GM21717 (cell line): ENCODE results near the gene B3GAT2.

Experiments used
- ATAC-seq: cut with Tn5 transposase; IDR thresholded peaks from one replicate; pipeline ENCODE4 v1.9.1; 2021; ENCODE audit warnings: mild to moderate bottlenecking, moderate library complexity; ENCODE audit not compliant: unreplicated experiment

Gene B3GAT2

DNA sequence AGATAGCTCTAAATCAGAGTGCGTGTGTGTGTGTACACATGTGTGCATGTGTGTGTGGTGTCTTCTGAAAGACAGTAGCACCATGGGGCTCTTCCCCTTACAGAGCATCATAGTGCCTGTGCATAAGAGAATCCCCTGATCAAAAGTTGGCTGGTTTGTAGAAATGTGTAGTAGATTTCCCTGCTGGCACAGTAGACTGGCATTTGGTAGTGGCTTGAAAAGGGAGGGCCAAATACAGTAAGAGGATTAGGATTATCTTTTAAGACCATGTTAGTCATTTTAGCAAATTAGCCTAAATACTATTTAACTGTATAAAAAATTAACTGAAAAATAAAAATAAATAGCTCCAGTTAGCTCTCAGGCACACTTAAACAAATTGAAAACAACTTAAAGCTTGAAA is 112.6 kb downstream of the B3GAT2 start:
- no peak for ATAC-seq

DNA sequence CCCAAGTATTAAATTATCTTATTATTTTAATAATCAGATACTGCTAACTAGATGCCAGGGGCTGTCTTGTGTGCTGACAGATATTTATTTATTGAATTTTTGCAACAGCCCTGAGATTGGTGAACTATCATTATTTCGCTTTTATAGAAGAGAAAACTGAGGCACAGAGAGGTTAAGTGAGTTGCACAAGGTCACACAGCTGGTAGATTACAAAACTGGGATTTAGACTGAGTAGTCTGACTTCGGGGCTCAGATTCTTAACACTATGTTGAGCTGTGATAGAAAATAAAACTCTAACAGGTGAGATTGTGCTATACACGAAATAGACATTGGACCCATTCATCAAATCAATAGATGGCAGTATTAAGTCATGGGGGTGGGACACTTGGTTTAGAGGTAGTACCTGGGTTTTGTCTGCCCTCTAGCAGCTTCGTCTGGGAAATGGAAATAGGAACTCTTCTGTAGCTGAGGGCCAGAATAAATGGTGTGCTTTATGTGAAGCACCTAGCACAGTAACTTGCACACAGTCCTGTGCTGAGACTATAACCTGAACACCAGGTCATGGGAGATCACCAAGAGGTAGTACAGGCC is 113.4 kb downstream of the B3GAT2 start:
- ATAC-seq, result no peak

DNA sequence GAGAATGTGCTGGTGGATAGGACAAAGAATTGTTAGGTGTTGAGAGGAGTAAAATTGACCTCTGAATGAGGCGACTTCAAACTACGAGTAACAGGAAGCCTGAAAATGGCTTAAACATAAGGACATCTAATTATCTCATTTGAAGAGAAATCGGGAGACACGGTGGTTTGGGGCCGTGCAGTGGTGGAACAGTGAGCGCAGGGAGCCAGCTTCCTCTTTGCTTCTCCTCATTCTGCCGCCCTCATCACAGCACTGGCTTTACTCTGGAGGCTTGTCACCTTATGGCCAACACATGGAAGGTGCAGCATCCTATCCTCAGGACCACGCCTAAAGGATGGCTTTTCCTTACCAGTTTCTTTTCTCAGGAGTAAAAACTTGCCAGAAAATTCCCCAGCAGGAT is 114.3 kb downstream of the B3GAT2 start:
- ATAC-seq, result no peak

DNA sequence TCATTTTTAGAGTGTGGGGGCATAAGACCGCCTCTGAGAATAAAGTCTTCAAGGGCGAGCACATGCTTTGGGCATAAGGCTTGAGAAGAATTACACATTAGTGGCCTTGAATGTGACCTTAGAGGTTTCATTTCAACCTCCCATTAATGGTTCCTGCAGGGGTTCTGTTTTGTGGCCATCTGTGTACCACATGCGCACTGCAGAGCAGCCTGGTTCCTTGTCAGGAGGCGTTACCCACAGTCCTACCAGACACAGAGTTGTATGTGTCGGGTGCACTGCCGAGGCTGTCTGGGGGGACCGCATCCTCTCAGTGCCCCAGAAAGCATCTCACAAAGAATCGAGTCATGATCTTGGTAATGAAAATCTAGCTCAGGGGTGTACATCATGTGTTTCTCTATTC is 115.7 kb downstream of the B3GAT2 start:
- ATAC-seq, result no peak

DNA sequence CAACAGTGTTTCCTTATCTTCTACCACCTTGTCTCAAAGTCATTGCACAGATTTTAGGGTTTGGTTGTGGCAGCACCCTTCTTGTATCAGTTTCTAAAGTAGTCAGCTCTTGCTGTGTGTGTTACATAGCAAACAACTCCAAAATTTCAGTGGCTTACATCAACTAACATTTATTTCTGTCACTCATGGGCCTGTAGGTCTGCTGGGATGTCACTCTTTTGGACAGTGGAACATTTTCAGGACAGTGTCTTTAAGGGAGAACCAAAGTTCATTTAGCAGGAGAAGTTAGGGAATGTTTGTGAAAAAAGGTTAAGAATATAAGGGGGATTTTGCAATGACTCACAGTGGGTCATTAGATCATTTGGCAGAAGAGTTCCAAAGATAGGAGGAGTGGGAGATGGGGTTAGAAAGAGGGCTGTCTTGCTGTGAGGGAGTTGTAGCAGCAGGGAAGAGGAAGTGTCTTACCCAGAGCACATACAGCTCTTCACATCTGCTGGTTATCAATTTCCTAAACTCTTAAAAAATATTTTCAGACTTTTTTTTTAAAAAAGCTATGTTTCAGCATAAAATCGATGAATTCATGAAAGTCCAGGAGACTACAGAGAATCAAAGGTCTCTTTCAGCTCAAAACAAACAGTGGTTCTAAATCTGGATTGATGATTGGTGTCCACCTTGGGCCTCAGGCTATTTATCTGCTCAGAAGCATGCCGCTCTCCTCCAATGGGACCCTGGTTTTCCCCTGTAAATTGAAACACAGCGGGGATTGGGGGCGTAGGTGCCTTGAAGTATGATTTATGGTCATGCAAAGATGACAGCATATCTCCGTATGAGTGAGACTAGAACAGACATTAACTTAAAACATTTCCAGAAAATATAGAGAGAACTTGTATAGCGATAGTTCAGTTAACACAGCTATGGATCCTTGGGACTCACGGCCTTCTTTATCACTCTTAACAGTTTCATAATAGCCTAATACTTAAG is 117.3 kb downstream of the B3GAT2 start:
- ATAC-seq, result peak; percentile 67

DNA sequence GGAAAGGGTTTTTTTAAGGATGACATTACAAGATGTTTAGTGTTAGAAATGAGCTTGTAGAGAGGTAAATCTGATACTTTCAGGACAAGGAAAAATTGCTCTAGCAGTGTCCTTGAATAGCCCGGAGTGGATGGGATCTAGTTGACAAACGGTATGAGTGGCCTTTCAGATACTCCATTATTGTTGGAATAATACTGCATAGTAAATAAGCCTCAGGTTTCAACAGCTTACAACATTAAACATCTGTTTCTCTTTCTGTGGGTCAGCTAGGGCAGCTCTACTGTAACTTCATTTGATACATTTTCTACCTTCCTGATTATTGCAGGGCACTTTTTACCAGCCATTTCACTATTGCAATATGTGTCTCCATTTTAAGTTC is 118.0 kb downstream of the B3GAT2 start:
- ATAC-seq, result no peak

DNA sequence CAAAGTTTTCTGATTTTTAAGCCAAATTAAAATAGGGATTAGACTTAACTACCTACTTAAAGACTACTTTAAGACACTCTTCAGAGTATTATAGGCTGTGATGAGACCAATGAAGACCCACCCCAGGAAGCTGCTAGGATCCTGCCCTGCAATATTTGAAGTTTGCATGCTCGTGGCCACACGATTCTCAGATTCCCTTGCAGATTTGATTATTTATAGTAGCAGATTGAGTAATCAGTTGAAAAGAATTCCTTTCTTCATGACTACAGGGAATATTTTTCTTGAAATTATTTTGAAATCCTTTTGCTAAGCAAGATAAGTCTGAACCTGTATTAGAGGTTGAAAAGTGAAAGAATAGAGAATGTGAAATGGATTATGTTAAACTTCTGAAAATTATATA is 122.3 kb downstream of the B3GAT2 start:
- ATAC-seq, result no peak

DNA sequence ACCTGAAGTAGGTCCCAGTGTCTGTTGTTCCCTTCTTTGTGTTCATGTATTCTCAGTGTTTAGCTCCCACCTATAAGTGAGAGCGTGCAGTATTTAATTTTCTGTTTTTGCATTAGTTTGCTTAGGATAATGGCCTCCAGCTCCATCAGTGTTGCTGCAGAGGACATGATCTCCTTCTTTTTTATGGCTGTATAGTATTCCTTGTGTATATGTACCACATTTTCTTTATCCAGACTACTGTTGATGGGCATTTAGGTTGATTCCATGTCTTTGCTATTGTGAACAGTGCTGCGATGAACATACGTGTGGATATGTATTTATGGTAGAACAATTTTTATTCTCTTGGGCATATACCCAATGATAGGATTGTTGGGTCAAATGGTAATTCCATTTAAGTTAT is 125.4 kb downstream of the B3GAT2 start:
- no peak for ATAC-seq

DNA sequence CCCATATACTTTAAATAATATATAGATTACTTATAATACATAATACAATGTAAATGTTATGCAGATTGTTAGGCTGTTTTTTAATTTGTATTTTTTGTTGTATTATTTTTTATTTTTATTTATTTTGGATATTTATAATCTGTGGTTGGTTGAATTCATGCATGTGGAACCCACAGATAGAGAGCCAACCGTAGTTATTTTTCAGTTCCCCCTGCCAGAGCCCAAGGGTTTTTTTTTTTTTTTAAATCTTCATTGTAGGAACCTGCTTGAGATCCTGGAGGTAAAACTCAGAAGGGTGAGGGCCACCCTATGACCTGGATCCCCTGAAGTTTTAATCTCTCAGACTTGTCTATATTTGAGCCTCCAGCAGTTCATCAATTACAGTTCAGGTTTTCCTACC is 133.2 kb downstream of the B3GAT2 start:
- ATAC-seq, result no peak

DNA sequence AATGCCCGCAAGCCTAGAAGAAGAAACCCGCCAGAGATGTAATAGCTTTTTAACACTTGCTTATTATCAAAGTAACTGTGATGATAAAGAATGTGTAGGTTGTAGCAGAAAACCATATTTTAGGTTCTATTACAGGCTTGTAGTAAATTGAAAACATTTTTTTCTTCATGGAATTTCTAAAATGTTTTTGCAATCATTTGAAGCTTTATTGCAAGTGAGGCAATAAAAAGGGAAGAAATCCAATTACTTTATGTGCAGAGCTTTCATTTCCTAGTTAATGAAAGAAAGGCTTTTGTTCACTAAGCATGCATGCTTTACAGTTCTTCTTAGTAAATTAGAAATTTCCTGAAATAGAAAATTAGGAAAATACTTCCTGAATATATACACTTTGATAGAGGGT is 135.1 kb downstream of the B3GAT2 start:
- no peak for ATAC-seq

DNA sequence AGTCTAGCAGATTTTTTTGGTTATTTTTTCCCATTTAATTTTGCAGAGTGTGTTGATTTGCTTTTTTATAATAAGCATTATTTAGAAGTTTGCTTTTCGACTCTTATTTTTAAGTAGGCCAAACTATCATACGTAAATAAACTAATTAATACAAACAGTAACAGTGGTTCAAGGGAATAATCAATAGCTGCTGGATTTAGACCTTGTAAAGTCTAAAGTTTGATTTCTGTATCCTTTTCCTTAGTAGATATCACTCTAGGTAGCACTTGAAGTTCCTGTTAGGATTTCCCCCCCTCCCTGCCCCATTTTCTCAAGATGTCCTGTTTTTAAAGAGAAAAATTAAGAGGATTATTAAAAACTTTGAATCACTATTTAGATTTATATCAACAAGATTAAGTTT is 136.1 kb downstream of the B3GAT2 start:
- no peak for ATAC-seq

DNA sequence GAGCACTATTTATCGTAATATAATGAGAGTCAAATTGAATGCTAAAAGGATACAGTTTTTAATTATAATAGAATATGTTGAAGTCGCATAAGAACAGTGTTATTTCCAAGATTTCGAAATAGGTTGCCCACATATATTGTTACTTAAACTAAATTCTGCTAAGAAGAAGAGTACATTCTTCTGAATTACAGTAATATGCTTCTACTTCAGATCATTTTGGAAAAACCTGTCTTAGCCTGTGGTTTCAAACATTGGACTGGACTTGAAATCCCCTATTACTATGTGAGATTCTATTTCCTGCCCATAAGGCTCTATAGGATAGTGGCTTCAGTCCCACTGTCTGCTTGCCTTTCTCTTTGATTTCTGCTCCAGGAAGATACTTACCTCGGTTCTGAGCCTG is 137.2 kb downstream of the B3GAT2 start:
- ATAC-seq, result no peak

DNA sequence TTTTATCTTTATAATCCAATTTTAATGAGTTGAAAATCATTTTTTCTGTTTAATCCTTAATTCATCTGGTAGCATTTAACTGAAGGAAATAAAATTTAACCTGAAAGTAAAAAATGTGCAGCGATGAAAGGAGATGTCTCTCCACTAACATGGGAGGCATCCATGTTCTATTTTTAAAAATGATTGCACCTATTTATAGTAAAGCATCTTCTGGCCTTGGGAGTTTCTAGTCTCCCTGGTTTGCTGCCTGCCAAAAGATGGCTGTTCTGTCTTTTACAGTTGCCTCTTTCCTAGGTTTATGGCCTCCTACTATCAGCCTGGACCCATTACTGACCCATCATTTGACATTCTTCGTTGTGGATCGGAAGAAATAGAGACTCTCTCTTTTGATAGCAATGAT is 143.0 kb downstream of the B3GAT2 start:
- ATAC-seq, result no peak

DNA sequence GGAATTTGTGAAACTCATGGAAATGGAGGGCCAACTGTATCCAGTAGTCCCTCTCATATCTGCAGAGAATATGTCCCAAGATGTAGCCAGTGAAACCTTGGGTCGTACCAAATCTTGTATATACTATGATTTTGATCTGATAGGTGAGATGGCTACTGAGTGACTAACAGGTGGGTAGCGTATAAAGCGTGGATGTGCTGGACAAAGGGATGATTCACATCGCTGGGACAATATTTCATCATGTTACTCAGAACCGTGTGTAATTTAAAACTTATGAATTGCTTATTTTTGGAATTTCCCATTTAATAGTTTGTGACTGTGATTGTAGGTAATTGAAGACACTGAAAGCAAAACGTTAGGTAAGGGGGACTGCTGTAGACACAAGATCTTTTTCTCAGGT is 145.1 kb downstream of the B3GAT2 start:
- ATAC-seq, result no peak
